Sigmoid colon (tissue), 4 donors: Measurements from ENCODE around the gene ITGA5.

ENCODE experiments used
- EP300 ChIP-seq, 4 donors: sonication (generic); formaldehyde crosslinking; IDR thresholded peaks; one replicate each; pipeline ENCODE4 v1.6.1; 2017; ENCODE audit warnings: antibody characterized with exemption in 4 of 4
- POLR2A ChIP-seq, 2 donors: fragments of 450-650 bp; IDR thresholded peaks; one replicate each; pipeline ENCODE4 v1.6.1; 2016; ENCODE audit warnings: antibody characterized with exemption in 2 of 2, mild to moderate bottlenecking in 2 of 2, moderate library complexity in 2 of 2
- POLR2AphosphoS5 ChIP-seq, 4 donors: sonication (generic); formaldehyde crosslinking; IDR thresholded peaks; one replicate each; pipeline ENCODE4 v1.6.1; 2017; ENCODE audit warnings: antibody characterized with exemption in 4 of 4
- TF ChIP-seq, protein P1 (sequence below), 4 experiments: fragments of 450-650 bp in 3 of 4; fragments of 200-600 bp in 1 of 4; IDR thresholded peaks; one replicate each; pipeline ENCODE4 v1.5.1; 2016 to 2019; ENCODE audit warnings: antibody characterized with exemption in 4 of 4, mild to moderate bottlenecking in 3 of 4, moderate library complexity in 2 of 4

DNA sequence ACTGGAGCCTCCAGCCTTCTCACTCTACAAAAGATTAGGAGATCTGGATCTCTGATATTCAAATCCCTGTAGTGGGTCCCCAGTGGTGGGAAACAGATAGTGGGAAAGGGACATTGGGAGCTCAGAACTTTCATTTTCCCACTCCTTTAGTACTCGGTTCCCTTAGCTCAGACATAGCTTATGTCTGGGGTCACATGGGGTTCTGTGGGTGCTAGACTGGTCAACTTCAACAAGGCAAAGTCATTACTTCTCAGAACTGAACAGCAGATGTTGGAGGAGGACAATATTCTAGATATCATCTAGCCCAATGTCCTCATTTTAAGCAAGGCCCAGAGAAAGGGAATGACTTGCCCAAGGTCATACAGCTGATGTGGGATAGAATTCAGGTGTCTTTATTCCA lies 19.5 kb upstream of the ITGA5 start:
- TF ChIP-seq, protein P1, sequence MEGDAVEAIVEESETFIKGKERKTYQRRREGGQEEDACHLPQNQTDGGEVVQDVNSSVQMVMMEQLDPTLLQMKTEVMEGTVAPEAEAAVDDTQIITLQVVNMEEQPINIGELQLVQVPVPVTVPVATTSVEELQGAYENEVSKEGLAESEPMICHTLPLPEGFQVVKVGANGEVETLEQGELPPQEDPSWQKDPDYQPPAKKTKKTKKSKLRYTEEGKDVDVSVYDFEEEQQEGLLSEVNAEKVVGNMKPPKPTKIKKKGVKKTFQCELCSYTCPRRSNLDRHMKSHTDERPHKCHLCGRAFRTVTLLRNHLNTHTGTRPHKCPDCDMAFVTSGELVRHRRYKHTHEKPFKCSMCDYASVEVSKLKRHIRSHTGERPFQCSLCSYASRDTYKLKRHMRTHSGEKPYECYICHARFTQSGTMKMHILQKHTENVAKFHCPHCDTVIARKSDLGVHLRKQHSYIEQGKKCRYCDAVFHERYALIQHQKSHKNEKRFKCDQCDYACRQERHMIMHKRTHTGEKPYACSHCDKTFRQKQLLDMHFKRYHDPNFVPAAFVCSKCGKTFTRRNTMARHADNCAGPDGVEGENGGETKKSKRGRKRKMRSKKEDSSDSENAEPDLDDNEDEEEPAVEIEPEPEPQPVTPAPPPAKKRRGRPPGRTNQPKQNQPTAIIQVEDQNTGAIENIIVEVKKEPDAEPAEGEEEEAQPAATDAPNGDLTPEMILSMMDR (IDR thresholded peaks at IDR 0.05): no peak
- no peak for TF ChIP-seq POLR2A (IDR thresholded peaks at IDR 0.05)
- no peak for TF ChIP-seq POLR2AphosphoS5 (IDR thresholded peaks at IDR 0.05)
- TF ChIP-seq EP300 (IDR thresholded peaks at IDR 0.05): no peak
